Ammon's horn (tissue), 1 donor: ENCODE results near the gene BLOC1S5.
"Not testable (repeated sequence)": the region's sequence is repeated elsewhere in the genome, so short reads cannot be mapped to it uniquely, and the experiment has no call there.

Experiments used
- DNase-seq: peaks from one replicate; pipeline ENCODE4 v3.0.0-alpha.2; 2016; ENCODE audit warnings: low spot score

The BLOC1S5 gene

GRCh38 chr6:8043221-8043620, 21.0 kb downstream of the BLOC1S5 start:
- DNase-seq = no peak

- DNase-seq = no peak
These were observed 22.1 kb downstream of the BLOC1S5 start for GRCh38 chr6:8041913-8042583.

GRCh38 chr6:8034107-8034506, 30.1 kb downstream of the BLOC1S5 start:
- DNase-seq = not testable (repeated sequence)

- DNase-seq = no peak
These were observed 33.3 kb downstream of the BLOC1S5 start for GRCh38 chr6:8030920-8031319.

- no peak for DNase-seq
These were observed 34.8 kb downstream of the BLOC1S5 start for GRCh38 chr6:8029243-8029870.

- DNase-seq = no peak
These were observed 36.1 kb downstream of the BLOC1S5 start for GRCh38 chr6:8027965-8028651.

GRCh38 chr6:8026800-8027199, 37.4 kb downstream of the BLOC1S5 start:
- no peak for DNase-seq

GRCh38 chr6:8025191-8025590, 39.0 kb downstream of the BLOC1S5 start:
- DNase-seq = no peak

- no peak for DNase-seq
These were observed 40.6 kb downstream of the BLOC1S5 start for GRCh38 chr6:8023638-8024037.

- no peak for DNase-seq
These were observed 44.1 kb downstream of the BLOC1S5 start for GRCh38 chr6:8020083-8020482.

GRCh38 chr6:8017705-8018104, 46.5 kb downstream of the BLOC1S5 start:
- no peak for DNase-seq

GRCh38 chr6:8017276-8017701, 46.9 kb downstream of the BLOC1S5 start:
- no peak for DNase-seq

- no peak for DNase-seq
These were observed 49.2 kb downstream of the BLOC1S5 start for GRCh38 chr6:8014947-8015346.

GRCh38 chr6:8013763-8014162, 50.4 kb downstream of the BLOC1S5 start:
- DNase-seq = no peak

- peak; percentile 37 for DNase-seq
These were observed 58.0 kb downstream of the BLOC1S5 start for GRCh38 chr6:8006208-8006607.

GRCh38 chr6:8005136-8005535, 59.1 kb downstream of the BLOC1S5 start:
- no peak for DNase-seq

- no peak for DNase-seq
These were observed 63.6 kb downstream of the BLOC1S5 start for GRCh38 chr6:8000636-8001035.

GRCh38 chr6:8000188-8000596, 64.0 kb downstream of the BLOC1S5 start:
- no peak for DNase-seq

- no peak for DNase-seq
These were observed 65.0 kb downstream of the BLOC1S5 start for GRCh38 chr6:7999201-7999600.

- no peak for DNase-seq
These were observed 66.0 kb downstream of the BLOC1S5 start for GRCh38 chr6:7998103-7998725.

GRCh38 chr6:7997286-7997685, 66.9 kb downstream of the BLOC1S5 start:
- no peak for DNase-seq

- DNase-seq = no peak
These were observed 67.6 kb downstream of the BLOC1S5 start for GRCh38 chr6:7996538-7997111.
